Measurements from ENCODE around the gene PEX16.

- TF ChIP-seq, protein P1, sequence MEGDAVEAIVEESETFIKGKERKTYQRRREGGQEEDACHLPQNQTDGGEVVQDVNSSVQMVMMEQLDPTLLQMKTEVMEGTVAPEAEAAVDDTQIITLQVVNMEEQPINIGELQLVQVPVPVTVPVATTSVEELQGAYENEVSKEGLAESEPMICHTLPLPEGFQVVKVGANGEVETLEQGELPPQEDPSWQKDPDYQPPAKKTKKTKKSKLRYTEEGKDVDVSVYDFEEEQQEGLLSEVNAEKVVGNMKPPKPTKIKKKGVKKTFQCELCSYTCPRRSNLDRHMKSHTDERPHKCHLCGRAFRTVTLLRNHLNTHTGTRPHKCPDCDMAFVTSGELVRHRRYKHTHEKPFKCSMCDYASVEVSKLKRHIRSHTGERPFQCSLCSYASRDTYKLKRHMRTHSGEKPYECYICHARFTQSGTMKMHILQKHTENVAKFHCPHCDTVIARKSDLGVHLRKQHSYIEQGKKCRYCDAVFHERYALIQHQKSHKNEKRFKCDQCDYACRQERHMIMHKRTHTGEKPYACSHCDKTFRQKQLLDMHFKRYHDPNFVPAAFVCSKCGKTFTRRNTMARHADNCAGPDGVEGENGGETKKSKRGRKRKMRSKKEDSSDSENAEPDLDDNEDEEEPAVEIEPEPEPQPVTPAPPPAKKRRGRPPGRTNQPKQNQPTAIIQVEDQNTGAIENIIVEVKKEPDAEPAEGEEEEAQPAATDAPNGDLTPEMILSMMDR (IDR thresholded peaks at IDR 0.05) = no peak
- TF ChIP-seq POLR2A (IDR thresholded peaks at IDR 0.05) = no peak
These were observed 15.6 kb upstream of the PEX16 start for GRCh38 chr11:45933131-45933831.

Data from gastroesophageal sphincter (tissue), 3 donors.